Heart left ventricle (tissue), 13 donors: ENCODE results near the gene EXD1.

Source experiments
- POLR2A ChIP-seq, 2 donors: fragments of 450-650 bp; IDR thresholded peaks; one replicate each; pipeline ENCODE4 v1.6.1; 2017; ENCODE audit warnings: antibody characterized with exemption in 2 of 2, mild to moderate bottlenecking in 2 of 2, moderate library complexity in 2 of 2
- TF ChIP-seq, protein P1 (sequence below), 12 donors: fragments of 200-600 bp; sonication (generic) in 4 of 12; IDR thresholded peaks; one replicate each; pipeline versions ENCODE4 v1.5.0 to v1.8.0; 2018 to 2022; ENCODE audit warnings: antibody characterized with exemption in 12 of 12, mild to moderate bottlenecking in 5 of 12
- donor health status: ischemic (EF 13 %, LVEDD 7.1; RV severe dilation, severe dysfunction).
- donor health status: DM: no; HTN: yes; CAD: no.
- donor health status: DM: no; HTN: no; CAD: no.
- donor health status: ischemic (EF 25% LVEDD 6.9; RV normal size, moderate dysfunction).
- donor health status: ischemic (EF 25% LVEDD 5.7; RV mildly dilated, moderate dysfunction).
- donor health status: ischemic (EF 35%, LVEDD 5.7; RV mildly dilated, moderate dysfunction).
- donor health status: nonischemic (EF 11% LVEDD 7.7; RV severe dilation, severe dysfunction).
- donor health status: DM: yes; HTN: yes; CAD: no.
- donor health status: PGD.
- donor health status: ischemic (EF 29% LVEDD 5.4; RV normal size, mild dysfunction).
- donor health status: nonischemic (EF 23%, LVEDD 6.1; RV moderate dilation, normal function).

DNA sequence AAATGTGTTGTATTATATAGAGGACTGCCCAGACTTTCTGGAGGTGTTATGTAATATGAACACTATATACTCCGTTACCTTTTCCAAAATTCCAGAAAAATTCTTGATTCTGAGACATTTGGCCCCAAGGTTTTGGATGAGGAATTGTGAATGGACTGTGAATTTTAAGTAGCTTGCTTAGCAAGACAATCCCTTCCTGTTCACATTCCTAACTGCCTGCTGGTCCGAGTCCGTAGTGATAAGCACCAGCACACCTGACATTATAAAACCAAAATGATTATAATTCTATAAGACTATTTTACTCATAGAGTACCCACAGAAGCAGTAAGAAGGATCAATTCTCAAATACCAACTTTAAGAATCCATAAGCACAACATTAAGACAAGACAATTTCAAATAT lies 11.2 kb downstream of the EXD1 start:
- TF ChIP-seq, protein P1, sequence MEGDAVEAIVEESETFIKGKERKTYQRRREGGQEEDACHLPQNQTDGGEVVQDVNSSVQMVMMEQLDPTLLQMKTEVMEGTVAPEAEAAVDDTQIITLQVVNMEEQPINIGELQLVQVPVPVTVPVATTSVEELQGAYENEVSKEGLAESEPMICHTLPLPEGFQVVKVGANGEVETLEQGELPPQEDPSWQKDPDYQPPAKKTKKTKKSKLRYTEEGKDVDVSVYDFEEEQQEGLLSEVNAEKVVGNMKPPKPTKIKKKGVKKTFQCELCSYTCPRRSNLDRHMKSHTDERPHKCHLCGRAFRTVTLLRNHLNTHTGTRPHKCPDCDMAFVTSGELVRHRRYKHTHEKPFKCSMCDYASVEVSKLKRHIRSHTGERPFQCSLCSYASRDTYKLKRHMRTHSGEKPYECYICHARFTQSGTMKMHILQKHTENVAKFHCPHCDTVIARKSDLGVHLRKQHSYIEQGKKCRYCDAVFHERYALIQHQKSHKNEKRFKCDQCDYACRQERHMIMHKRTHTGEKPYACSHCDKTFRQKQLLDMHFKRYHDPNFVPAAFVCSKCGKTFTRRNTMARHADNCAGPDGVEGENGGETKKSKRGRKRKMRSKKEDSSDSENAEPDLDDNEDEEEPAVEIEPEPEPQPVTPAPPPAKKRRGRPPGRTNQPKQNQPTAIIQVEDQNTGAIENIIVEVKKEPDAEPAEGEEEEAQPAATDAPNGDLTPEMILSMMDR (IDR thresholded peaks at IDR 0.05) = no peak
- no peak for TF ChIP-seq POLR2A (IDR thresholded peaks at IDR 0.05)
